H1 (cell line): ENCODE results near the gene FBXO41. TPM values are rescaled to one million over a fixed set of nuclear protein-coding genes. Genes with fewer than 3 reads are reported as not detected.

Experiments used
- CBX8 ChIP-seq: fragments of 300-800, 300-1000 bp; sonication (generic); IDR thresholded peaks from 2 replicates; pipeline ENCODE4 v1.7.1; 2016; ENCODE audit warnings: low read depth, low read length, borderline replicate concordance
- MAFK ChIP-seq: IDR thresholded peaks from 2 replicates; pipeline ENCODE4 v1.6.1; 2012; ENCODE audit warnings: low read depth, mild to moderate bottlenecking, improper control_type of control experiment, low read length
- RFX5 ChIP-seq: IDR thresholded peaks from 2 replicates; pipeline ENCODE4 v1.6.1; 2011; ENCODE audit warnings: low read depth, low read length, improper control_type of control experiment, borderline replicate concordance
- TAF7 ChIP-seq: optimal IDR thresholded peaks from 2 replicates; pipeline ENCODE3; 2011; ENCODE audit warnings: low read depth, mild to moderate bottlenecking, inconsistent platforms, low read length, moderate library complexity, borderline replicate concordance
- TBP ChIP-seq: IDR thresholded peaks from 2 replicates; pipeline ENCODE4 v1.6.1; 2011; ENCODE audit warnings: low read depth, low read length, improper control_type of control experiment
- polyA plus RNA-seq, 7 experiments: library from polyadenylated mRNA; depleted of rRNA in 3 of 7; stranded (reverse) in 5 of 7; unstranded in 2 of 7; fragments of >200 nt in 5 of 7; fragments of 200-250 nt in 2 of 7; gene quantifications; 1 replicate in 5 of 7; 2 replicates in 1 of 7; 4 replicates in 1 of 7; pipeline versions ENCODE4 v1.2.1 to v1.2.3, GENCODE V29; 2011 to 2013; ENCODE audit warnings: missing spikeins in 2 of 7, mixed read lengths in 2 of 7
- total RNA-seq: library from RNA; stranded (reverse); fragmentation: NEBNext Ultra II Directional; extraction: Animal tissue kit (Norgen Biotek cat#: 25700); gene quantifications from 2 replicates; pipeline ENCODE4 v1.2.1, GENCODE V29; 2021
- TF ChIP-seq, protein P1 (sequence below): fragments of 300-600 bp; sonication (generic); IDR thresholded peaks from 2 replicates; pipeline ENCODE4 v1.7.1; 2012; ENCODE audit warnings: low read length, moderate library complexity, mild to moderate bottlenecking, inconsistent platforms; ENCODE audit not compliant: insufficient replicate concordance

FBXO41 gene
- total and polyA plus RNA-seq, 2 of the 8 experiments (the other 6 are each of a cell fraction or from before 2014, with no cell fraction given): 11.2 to 14.3 TPM

DNA sequence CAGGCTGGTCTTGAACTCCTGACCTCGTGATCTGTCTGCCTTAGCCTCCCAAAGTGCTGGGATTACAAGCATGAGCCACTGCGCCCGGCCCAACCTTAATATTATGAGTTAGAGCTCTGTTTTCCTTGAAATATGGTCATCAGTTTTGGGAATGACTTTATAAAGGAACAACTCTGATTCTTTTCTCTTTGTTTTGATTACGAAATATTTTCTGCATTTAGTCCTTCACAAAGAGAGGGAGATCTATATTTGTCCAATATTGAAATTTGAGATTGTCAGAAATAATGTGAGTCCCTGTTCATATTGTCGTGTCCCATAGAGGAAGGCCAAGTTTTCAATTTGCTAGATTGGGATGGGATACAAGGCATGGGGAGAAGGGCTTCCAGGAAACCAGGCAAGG, 67.1 kb downstream of the FBXO41 start (continued):
- TF ChIP-seq, protein P1, sequence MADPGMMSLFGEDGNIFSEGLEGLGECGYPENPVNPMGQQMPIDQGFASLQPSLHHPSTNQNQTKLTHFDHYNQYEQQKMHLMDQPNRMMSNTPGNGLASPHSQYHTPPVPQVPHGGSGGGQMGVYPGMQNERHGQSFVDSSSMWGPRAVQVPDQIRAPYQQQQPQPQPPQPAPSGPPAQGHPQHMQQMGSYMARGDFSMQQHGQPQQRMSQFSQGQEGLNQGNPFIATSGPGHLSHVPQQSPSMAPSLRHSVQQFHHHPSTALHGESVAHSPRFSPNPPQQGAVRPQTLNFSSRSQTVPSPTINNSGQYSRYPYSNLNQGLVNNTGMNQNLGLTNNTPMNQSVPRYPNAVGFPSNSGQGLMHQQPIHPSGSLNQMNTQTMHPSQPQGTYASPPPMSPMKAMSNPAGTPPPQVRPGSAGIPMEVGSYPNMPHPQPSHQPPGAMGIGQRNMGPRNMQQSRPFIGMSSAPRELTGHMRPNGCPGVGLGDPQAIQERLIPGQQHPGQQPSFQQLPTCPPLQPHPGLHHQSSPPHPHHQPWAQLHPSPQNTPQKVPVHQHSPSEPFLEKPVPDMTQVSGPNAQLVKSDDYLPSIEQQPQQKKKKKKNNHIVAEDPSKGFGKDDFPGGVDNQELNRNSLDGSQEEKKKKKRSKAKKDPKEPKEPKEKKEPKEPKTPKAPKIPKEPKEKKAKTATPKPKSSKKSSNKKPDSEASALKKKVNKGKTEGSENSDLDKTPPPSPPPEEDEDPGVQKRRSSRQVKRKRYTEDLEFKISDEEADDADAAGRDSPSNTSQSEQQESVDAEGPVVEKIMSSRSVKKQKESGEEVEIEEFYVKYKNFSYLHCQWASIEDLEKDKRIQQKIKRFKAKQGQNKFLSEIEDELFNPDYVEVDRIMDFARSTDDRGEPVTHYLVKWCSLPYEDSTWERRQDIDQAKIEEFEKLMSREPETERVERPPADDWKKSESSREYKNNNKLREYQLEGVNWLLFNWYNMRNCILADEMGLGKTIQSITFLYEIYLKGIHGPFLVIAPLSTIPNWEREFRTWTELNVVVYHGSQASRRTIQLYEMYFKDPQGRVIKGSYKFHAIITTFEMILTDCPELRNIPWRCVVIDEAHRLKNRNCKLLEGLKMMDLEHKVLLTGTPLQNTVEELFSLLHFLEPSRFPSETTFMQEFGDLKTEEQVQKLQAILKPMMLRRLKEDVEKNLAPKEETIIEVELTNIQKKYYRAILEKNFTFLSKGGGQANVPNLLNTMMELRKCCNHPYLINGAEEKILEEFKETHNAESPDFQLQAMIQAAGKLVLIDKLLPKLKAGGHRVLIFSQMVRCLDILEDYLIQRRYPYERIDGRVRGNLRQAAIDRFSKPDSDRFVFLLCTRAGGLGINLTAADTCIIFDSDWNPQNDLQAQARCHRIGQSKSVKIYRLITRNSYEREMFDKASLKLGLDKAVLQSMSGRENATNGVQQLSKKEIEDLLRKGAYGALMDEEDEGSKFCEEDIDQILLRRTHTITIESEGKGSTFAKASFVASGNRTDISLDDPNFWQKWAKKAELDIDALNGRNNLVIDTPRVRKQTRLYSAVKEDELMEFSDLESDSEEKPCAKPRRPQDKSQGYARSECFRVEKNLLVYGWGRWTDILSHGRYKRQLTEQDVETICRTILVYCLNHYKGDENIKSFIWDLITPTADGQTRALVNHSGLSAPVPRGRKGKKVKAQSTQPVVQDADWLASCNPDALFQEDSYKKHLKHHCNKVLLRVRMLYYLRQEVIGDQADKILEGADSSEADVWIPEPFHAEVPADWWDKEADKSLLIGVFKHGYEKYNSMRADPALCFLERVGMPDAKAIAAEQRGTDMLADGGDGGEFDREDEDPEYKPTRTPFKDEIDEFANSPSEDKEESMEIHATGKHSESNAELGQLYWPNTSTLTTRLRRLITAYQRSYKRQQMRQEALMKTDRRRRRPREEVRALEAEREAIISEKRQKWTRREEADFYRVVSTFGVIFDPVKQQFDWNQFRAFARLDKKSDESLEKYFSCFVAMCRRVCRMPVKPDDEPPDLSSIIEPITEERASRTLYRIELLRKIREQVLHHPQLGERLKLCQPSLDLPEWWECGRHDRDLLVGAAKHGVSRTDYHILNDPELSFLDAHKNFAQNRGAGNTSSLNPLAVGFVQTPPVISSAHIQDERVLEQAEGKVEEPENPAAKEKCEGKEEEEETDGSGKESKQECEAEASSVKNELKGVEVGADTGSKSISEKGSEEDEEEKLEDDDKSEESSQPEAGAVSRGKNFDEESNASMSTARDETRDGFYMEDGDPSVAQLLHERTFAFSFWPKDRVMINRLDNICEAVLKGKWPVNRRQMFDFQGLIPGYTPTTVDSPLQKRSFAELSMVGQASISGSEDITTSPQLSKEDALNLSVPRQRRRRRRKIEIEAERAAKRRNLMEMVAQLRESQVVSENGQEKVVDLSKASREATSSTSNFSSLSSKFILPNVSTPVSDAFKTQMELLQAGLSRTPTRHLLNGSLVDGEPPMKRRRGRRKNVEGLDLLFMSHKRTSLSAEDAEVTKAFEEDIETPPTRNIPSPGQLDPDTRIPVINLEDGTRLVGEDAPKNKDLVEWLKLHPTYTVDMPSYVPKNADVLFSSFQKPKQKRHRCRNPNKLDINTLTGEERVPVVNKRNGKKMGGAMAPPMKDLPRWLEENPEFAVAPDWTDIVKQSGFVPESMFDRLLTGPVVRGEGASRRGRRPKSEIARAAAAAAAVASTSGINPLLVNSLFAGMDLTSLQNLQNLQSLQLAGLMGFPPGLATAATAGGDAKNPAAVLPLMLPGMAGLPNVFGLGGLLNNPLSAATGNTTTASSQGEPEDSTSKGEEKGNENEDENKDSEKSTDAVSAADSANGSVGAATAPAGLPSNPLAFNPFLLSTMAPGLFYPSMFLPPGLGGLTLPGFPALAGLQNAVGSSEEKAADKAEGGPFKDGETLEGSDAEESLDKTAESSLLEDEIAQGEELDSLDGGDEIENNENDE: no peak
- TF ChIP-seq CBX8 (no peak), TAF7 (no peak), RFX5 (no peak), TBP (no peak), MAFK (no peak)
- TF ChIP-seq, all 59 proteins: peak for 0
